Measurements from ENCODE around the gene ACAD10. TPM values are rescaled to one million over a fixed set of nuclear protein-coding genes. Genes with fewer than 3 reads are reported as not detected.

ACAD10 gene
- total RNA-seq, 4 donors from 2014 or later = 49.0 to 198 (median 54.7) TPM

- peak overlapping the region; percentile 47 to 87 (median 83) for H3K4me3 ChIP-seq
- TF ChIP-seq CTCF (IDR thresholded peaks at IDR 0.05) = no peak
- TF ChIP-seq POLR2AphosphoS5 (IDR thresholded peaks at IDR 0.05) = no peak
- no peak for TF ChIP-seq EP300 (IDR thresholded peaks at IDR 0.05; ENCODE audit: low read depth)
- TF ChIP-seq POLR2A (IDR thresholded peaks at IDR 0.05) = no peak
- H3K9me3 ChIP-seq = no peaks in the 10 kb centered on the region
- WGBS, 2 donors (ENCODE audit: low coverage in 1 of 2) = 51 to 86% methylated on average over 4 to 9 of the region's 9 CpGs
- intact Hi-C loops (cut with DNase I; ENCODE audit: low total_unique reads) (no loop called here), in situ Hi-C loops (cut with MboI; ENCODE audit: low pct_ligation_motif_present in 1 of 4, low pct_unique_long_range_greater_than_20kb in 1 of 4, low sequenced_read_pairs in 3 of 4) (no loop called here)
- no peaks in the 10 kb centered on the region for H3K36me3 ChIP-seq
- no peaks in the 10 kb centered on the region for H3K27me3 ChIP-seq
- no peak for DNase-seq
- peak overlapping the region; percentile 88 to 94 (median 92) for H3K27ac ChIP-seq
- H3K4me1 ChIP-seq = peaks cover 27 to 66% (median 59%) of the 10 kb centered on the region in 4 donors
These were observed 82.5 kb downstream of the ACAD10 start for GRCh38 chr12:111768159-111768895.

GRCh38 chr12:111769599-111769998 lies 83.7 kb downstream of the ACAD10 start:
- intact Hi-C loops (cut with DNase I; ENCODE audit: low total_unique reads) = no loop called here
- in situ Hi-C loops (cut with MboI; ENCODE audit: low pct_ligation_motif_present in 1 of 4, low pct_unique_long_range_greater_than_20kb in 1 of 4, low sequenced_read_pairs in 3 of 4) = no loop called here
- 69 to 79% methylated on average over 2 to 8 of the region's 8 CpGs for WGBS, 2 donors (ENCODE audit: low coverage in 1 of 2)
- Histone ChIP-seq H3K9me3 (no peaks in the 10 kb centered on the region), H3K36me3 (no peaks in the 10 kb centered on the region), H3K4me3 (no peak overlapping the region), H3K4me1 (peaks cover 34 to 78% (median 72%) of the 10 kb centered on the region in 4 donors), H3K27ac (peak overlapping the region; percentile 88 to 94 (median 92)), H3K27me3 (no peaks in the 10 kb centered on the region)
- DNase-seq = no peak
- TF ChIP-seq CTCF (IDR thresholded peaks at IDR 0.05) (no peak), POLR2AphosphoS5 (IDR thresholded peaks at IDR 0.05) (no peak), POLR2A (IDR thresholded peaks at IDR 0.05) (no peak), EP300 (IDR thresholded peaks at IDR 0.05; ENCODE audit: low read depth) (no peak)

- no peaks in the 10 kb centered on the region for H3K36me3 ChIP-seq
- no peaks in the 10 kb centered on the region for H3K9me3 ChIP-seq
- peak overlapping the region; percentile 93 to 98 (median 96) for H3K27ac ChIP-seq
- in situ Hi-C loops (cut with MboI; ENCODE audit: low pct_ligation_motif_present in 1 of 4, low pct_unique_long_range_greater_than_20kb in 1 of 4, low sequenced_read_pairs in 3 of 4) (no loop called here), intact Hi-C loops (cut with DNase I; ENCODE audit: low total_unique reads) (no loop called here)
- WGBS, 2 donors (ENCODE audit: low coverage in 1 of 2) = 16 to 18% methylated on average over 4 to 17 of the region's 17 CpGs
- H3K4me1 ChIP-seq = peaks cover 56 to 100% (median 96%) of the 10 kb centered on the region in 4 donors
- no peaks in the 10 kb centered on the region for H3K27me3 ChIP-seq
- TF ChIP-seq POLR2A (IDR thresholded peaks at IDR 0.05) (peak; percentile 44), CTCF (IDR thresholded peaks at IDR 0.05) (no peak), POLR2AphosphoS5 (IDR thresholded peaks at IDR 0.05) (peak in 2 of 3 donors; percentile 83 to 85), EP300 (IDR thresholded peaks at IDR 0.05; ENCODE audit: low read depth) (peak; percentile 64)
- peak; percentile 85 for DNase-seq
- H3K4me3 ChIP-seq = peak overlapping the region in 1 of 4 donors; percentile 26
These were observed 88.1 kb downstream of the ACAD10 start for GRCh38 chr12:111773801-111774551.
